Left ventricle myocardium inferior (tissue), 1 donor: ENCODE measurements around the gene FNDC3B. TPM values are rescaled to one million over a fixed set of nuclear protein-coding genes. Genes with fewer than 3 reads are reported as not detected.

Experiments
- DNase-seq: peaks from one replicate; pipeline ENCODE4 v3.0.0-alpha.2; 2020
- H3K27ac ChIP-seq: fragments of 200-600 bp; replicated peaks from 2 replicates; pipeline ENCODE4 v1.8.0; 2021
- H3K27me3 ChIP-seq: fragments of 200-600 bp; 2 replicates; pipeline ENCODE4 v1.8.0; 2021; ENCODE audit warnings: low read depth
- H3K36me3 ChIP-seq: fragments of 200-600 bp; 2 replicates; pipeline ENCODE4 v1.8.0; 2021
- H3K4me1 ChIP-seq: fragments of 200-600 bp; 2 replicates; pipeline ENCODE4 v1.8.0; 2021
- H3K4me3 ChIP-seq: fragments of 200-600 bp; 2 replicates; pipeline ENCODE4 v1.8.0; 2021; ENCODE audit warnings: mild to moderate bottlenecking, moderate library complexity
- H3K9me3 ChIP-seq: fragments of 200-600 bp; replicated peaks from 2 replicates; pipeline ENCODE4 v1.8.0; 2021
- CTCF ChIP-seq: fragments of 200-600 bp; IDR thresholded peaks from 2 replicates; pipeline ENCODE4 v1.8.0; 2021; ENCODE audit warnings: antibody characterized with exemption, mild to moderate bottlenecking, borderline replicate concordance
- intact Hi-C: fragments of 100-400 bp; cut with micrococcal nuclease; formaldehyde crosslinking; loops from one replicate; pipeline ENCODE4 v1.11.0; 2022
- total RNA-seq: library from RNA; stranded (reverse); fragmentation: NEBNext Ultra II Directional; extraction: Animal tissue kit (Norgen Biotek cat#: 25700); gene quantifications from one replicate; pipeline ENCODE4 v1.2.1, GENCODE V29; 2021
- donor health status: DM: no; HTN: yes; CAD: no; lungs with severe emphysema.

FNDC3B gene
- total RNA-seq, 1 donor from 2014 or later: 75.7 TPM

DNA sequence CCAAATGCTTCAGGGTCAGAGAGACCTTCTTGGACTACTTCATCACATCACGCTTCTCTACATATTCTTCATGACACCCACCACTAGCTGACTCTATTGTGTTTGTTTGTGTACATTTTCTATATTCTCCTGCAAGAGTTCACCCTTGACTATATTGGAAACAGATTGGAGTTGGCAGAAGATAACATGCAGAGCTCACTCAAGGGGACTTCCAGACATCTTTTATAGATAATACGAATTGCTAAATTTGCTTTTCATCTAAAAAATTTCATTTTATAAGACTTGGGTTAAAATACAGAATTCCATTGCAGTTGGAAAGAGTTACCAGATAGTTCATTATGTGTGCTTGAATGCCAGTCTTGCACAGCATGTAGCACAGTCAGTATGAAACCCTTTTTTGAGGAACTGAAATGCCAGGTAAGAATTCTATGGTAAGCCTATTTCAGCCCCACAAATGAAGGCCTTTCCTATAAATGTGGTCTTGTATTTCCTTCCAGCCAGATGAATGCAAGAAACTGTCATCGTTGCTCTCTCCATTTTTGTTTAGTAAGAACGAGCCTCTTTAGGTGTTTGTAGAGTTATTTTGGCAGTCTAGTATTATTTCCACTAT, 231.3 kb downstream of the FNDC3B start:
- intact Hi-C loops: no loop called here
- DNase-seq: no peak
- Histone ChIP-seq H3K36me3 (peaks cover 28% of the 10 kb centered on the region), H3K4me1 (peaks cover 56% of the 10 kb centered on the region), H3K9me3 (no peaks in the 10 kb centered on the region), H3K27ac (no peak overlapping the region), H3K4me3 (no peak overlapping the region), H3K27me3 (no peaks in the 10 kb centered on the region)
- no peak for TF ChIP-seq CTCF

DNA sequence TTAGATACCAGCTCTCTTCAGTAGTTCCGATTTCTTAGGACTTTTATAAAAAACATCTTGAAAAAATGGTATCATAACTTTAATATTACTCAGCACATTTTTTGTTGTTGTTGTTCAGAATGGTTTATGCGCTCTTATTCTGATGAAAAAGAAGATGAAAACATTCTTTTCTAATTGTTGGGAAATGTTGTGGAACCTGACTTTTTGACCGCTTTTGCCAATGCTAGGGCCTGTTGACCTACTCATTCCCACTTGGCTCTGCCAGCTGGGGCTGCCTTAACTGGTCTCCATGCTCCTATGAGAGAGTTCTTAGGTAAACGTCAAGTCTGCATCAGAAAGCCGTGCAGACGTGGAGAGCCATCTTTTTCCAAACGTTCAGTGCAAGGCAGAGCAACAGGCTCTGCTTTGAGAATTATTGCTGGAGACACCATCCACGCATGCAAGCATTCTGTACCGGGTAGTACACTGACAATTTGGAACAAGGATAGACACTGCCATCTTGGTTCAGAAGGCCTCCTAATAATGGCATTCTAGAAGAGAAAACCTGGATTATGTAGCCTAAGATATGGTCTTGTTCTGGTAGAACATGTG, 232.1 kb downstream of the FNDC3B start:
- intact Hi-C loops: no loop called here
- H3K36me3 ChIP-seq: peaks cover 23% of the 10 kb centered on the region
- no peak for TF ChIP-seq CTCF
- DNase-seq: no peak
- no peak overlapping the region for H3K4me3 ChIP-seq
- no peak overlapping the region for H3K27ac ChIP-seq
- H3K4me1 ChIP-seq: peaks cover 64% of the 10 kb centered on the region
- no peaks in the 10 kb centered on the region for H3K27me3 ChIP-seq
- no peaks in the 10 kb centered on the region for H3K9me3 ChIP-seq

GRCh38 chr3:172272698-172273097, 233.3 kb downstream of the FNDC3B start:
- intact Hi-C loops: no loop called here
- no peak for DNase-seq
- Histone ChIP-seq H3K27me3 (no peaks in the 10 kb centered on the region), H3K4me1 (peaks cover 75% of the 10 kb centered on the region), H3K4me3 (no peak overlapping the region), H3K27ac (peak overlapping the region; percentile 58), H3K9me3 (no peaks in the 10 kb centered on the region), H3K36me3 (peaks cover 20% of the 10 kb centered on the region)
- no peak for TF ChIP-seq CTCF

- no peak for DNase-seq
- Histone ChIP-seq H3K9me3 (no peaks in the 10 kb centered on the region), H3K4me3 (no peak overlapping the region), H3K36me3 (peaks cover 20% of the 10 kb centered on the region), H3K4me1 (peaks cover 75% of the 10 kb centered on the region), H3K27me3 (no peaks in the 10 kb centered on the region), H3K27ac (peak overlapping the region; percentile 58)
- intact Hi-C loops: no loop called here
- no peak for TF ChIP-seq CTCF
Measured at GRCh38 chr3:172273378-172273777, 234.0 kb downstream of the FNDC3B start.

DNA sequence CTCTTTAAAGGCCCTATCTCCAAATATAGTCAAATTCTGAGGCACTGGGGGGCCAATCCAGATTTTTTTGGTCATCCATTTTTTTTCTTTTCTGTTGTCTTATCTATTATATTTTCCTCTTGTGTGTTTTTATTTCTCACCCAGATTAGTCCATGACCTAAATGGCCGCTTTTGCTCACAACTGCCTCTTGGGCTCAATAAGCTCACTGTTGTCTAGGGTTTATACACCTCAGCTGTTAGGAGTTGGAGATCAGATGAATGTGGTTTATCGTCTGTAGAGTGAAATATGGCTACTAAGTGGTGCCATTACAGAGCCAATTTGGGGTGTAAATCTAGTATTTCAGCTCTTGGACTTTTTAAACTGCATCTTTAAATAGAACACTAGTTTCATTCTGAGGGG, 235.5 kb downstream of the FNDC3B start:
- peaks cover 83% of the 10 kb centered on the region for H3K4me1 ChIP-seq
- peaks cover 14% of the 10 kb centered on the region for H3K36me3 ChIP-seq
- H3K27me3 ChIP-seq: no peaks in the 10 kb centered on the region
- peak overlapping the region; percentile 58 for H3K27ac ChIP-seq
- H3K4me3 ChIP-seq: no peak overlapping the region
- no peak for DNase-seq
- TF ChIP-seq CTCF: no peak
- intact Hi-C loops: no loop called here
- no peaks in the 10 kb centered on the region for H3K9me3 ChIP-seq
